HepG2 (cell line): Measurements from ENCODE around the gene RPL37A.

ENCODE experiments used
- ZNF777 ChIP-seq: sonication (generic); formaldehyde crosslinking; IDR thresholded peaks from 2 replicates; pipeline ENCODE4 v1.4.0; 2020; ENCODE audit warnings: missing genetic modification reagents
- TF ChIP-seq, protein P1 (sequence below): sonication (generic); formaldehyde crosslinking; IDR thresholded peaks from 2 replicates; pipeline ENCODE4 v1.4.0; 2020; ENCODE audit warnings: missing genetic modification reagents
- TF ChIP-seq, protein P2 (sequence below): sonication (generic); formaldehyde crosslinking; IDR thresholded peaks from 2 replicates; pipeline ENCODE4 v1.9.0; 2021; ENCODE audit warnings: missing genetic modification reagents, borderline replicate concordance

DNA sequence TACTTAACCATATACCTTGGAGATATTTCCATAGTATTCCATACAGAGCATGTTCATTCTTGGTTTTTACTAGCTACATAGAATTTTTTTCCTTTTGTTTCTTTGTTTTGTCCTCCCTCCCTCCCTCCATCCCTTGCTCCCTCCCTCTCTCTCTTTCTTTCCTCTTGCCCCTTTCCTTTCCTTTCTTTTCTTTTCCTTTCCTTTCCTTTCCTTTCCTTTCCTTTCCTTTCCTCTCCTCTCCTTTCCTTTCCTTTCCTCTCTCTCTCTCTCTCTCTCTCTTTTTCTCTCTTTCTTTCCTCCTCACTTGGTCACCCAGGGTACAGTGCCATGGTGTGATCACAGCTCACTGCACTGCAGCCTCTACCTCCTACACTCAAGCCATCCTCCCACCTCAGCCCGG is 28.3 kb downstream of the RPL37A start:
- TF ChIP-seq ZNF777 = no peak
- TF ChIP-seq, protein P1, sequence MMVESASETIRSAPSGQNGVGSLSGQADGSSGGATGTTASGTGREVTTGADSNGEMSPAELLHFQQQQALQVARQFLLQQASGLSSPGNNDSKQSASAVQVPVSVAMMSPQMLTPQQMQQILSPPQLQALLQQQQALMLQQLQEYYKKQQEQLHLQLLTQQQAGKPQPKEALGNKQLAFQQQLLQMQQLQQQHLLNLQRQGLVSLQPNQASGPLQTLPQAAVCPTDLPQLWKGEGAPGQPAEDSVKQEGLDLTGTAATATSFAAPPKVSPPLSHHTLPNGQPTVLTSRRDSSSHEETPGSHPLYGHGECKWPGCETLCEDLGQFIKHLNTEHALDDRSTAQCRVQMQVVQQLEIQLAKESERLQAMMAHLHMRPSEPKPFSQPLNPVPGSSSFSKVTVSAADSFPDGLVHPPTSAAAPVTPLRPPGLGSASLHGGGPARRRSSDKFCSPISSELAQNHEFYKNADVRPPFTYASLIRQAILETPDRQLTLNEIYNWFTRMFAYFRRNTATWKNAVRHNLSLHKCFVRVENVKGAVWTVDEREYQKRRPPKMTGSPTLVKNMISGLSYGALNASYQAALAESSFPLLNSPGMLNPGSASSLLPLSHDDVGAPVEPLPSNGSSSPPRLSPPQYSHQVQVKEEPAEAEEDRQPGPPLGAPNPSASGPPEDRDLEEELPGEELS (CRISPR knock-in tag) = no peak
- TF ChIP-seq, protein P2, sequence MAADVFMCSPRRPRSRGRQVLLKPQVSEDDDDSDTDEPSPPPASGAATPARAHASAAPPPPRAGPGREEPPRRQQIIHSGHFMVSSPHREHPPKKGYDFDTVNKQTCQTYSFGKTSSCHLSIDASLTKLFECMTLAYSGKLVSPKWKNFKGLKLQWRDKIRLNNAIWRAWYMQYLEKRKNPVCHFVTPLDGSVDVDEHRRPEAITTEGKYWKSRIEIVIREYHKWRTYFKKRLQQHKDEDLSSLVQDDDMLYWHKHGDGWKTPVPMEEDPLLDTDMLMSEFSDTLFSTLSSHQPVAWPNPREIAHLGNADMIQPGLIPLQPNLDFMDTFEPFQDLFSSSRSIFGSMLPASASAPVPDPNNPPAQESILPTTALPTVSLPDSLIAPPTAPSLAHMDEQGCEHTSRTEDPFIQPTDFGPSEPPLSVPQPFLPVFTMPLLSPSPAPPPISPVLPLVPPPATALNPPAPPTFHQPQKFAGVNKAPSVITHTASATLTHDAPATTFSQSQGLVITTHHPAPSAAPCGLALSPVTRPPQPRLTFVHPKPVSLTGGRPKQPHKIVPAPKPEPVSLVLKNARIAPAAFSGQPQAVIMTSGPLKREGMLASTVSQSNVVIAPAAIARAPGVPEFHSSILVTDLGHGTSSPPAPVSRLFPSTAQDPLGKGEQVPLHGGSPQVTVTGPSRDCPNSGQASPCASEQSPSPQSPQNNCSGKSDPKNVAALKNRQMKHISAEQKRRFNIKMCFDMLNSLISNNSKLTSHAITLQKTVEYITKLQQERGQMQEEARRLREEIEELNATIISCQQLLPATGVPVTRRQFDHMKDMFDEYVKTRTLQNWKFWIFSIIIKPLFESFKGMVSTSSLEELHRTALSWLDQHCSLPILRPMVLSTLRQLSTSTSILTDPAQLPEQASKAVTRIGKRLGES (CRISPR knock-in tag) = no peak
